Pancreas (tissue), 10 donors: ENCODE data around the gene ARL15. TPM values are rescaled to one million over a fixed set of nuclear protein-coding genes. Genes with fewer than 3 reads are reported as not detected.

Source experiments
- ATAC-seq, 4 donors: fragments of 200-7000 bp; cut with Tn5 transposase; one replicate each; pipeline versions ENCODE4 v1.8.0 to v1.9.1; 2020; ENCODE audit warnings: mild to moderate bottlenecking in 4 of 4, moderate library complexity in 4 of 4
- DNase-seq, 6 donors: peaks; one replicate each; pipeline ENCODE4 v3.0.0-alpha.2; 2020
- FAIRE-seq: peaks from 2 replicates; lab custom pipeline; 2012; peaks lifted over from hg19 to GRCh38; lab: Jason Lieb, UNC
- H3K27ac ChIP-seq, 4 donors: fragments of 200-600 bp; sonication (generic); 1 replicate in 3 of 4; 2 replicates in 1 of 4; pipeline versions ENCODE4 v1.5.0 to v1.8.0; 2020
- H3K27me3 ChIP-seq, 4 donors: fragments of 200-600 bp; one replicate each; pipeline ENCODE4 v1.8.0; 2021
- H3K36me3 ChIP-seq, 3 donors: fragments of 200-600 bp; sonication (generic) in 1 of 3; one replicate each; pipeline versions ENCODE4 v1.5.0 to v1.8.0; 2020 to 2021
- H3K4me1 ChIP-seq, 3 donors: fragments of 200-600 bp; one replicate each; pipeline ENCODE4 v1.8.0; 2021
- H3K4me3 ChIP-seq, 4 donors: fragments of 200-600 bp; sonication (generic) in 2 of 4; one replicate each; pipeline versions ENCODE4 v1.5.0 to v1.8.0; 2020 to 2021
- H3K9me3 ChIP-seq, 4 donors: fragments of 200-600 bp; one replicate each; pipeline ENCODE4 v1.8.0; 2021
- WGBS, 2 donors: extraction: QIAGEN DNeasy Blood & Tissue Kit; methylation state at CpG; one replicate each; pipeline ENCODE4 v1.1.7; 2013; 5-methylcytosine and 5-hydroxymethylcytosine counted together
- intact Hi-C, 3 donors: fragments of 100-400 bp; cut with DNase I; formaldehyde crosslinking; loops; one replicate each; pipeline versions ENCODE4 v1.11.1 to v1.14.2; 2022
- polyA plus RNA-seq, 2 donors: library from polyadenylated mRNA; stranded (reverse); fragments of 200-250 nt; gene quantifications; one replicate each; pipeline ENCODE4 v1.2.3, GENCODE V29; 2013
- total RNA-seq, 6 donors: library from RNA; stranded (reverse); fragmentation: NEBNext Ultra II Directional in 4 of 6; extraction: Animal tissue kit (Norgen Biotek cat#: 25700) in 4 of 6; gene quantifications; one replicate each; pipeline versions ENCODE4 v1.2.1 to v1.2.4, GENCODE V29; 2021 to 2023
- TF ChIP-seq, protein P1 (sequence below), 4 donors: fragments of 200-600 bp; sonication (generic) in 3 of 4; IDR thresholded peaks; one replicate each; pipeline versions ENCODE4 v1.5.0 to v1.8.0; 2021; ENCODE audit warnings: antibody characterized with exemption in 4 of 4
- donor health status: healthy with polysubstance abuse.
- donor health status: DM: no; HTN: no; CAD: no; lungs with moderate emphysema.
- donor health status: DM: no; HTN: no; CAD: no.
- donor health status: control.
- donor health status: control.
- donor health status: Bipolar disorder and iron deficiency.
- donor health status: DM: yes; HTN: yes; CAD: no.
- donor health status: DM: no; HTN: no; CAD: no.
- donor health status: DM: no; HTN: no; CAD: no.
- donor health status: DM: yes; HTN: yes; CAD: no.

Gene ARL15
- total and polyA plus RNA-seq, 8 donors = 3.9 to 14.0 (median 6.7) TPM

- Histone ChIP-seq H3K27ac (no peak overlapping the region), H3K36me3 (no peaks in the 10 kb centered on the region), H3K9me3 (no peaks in the 10 kb centered on the region), H3K4me1 (no peaks in the 10 kb centered on the region), H3K4me3 (no peak overlapping the region), H3K27me3 (no peaks in the 10 kb centered on the region)
- no peak for DNase-seq
- intact Hi-C loops = no loop called here
- TF ChIP-seq, protein P1, sequence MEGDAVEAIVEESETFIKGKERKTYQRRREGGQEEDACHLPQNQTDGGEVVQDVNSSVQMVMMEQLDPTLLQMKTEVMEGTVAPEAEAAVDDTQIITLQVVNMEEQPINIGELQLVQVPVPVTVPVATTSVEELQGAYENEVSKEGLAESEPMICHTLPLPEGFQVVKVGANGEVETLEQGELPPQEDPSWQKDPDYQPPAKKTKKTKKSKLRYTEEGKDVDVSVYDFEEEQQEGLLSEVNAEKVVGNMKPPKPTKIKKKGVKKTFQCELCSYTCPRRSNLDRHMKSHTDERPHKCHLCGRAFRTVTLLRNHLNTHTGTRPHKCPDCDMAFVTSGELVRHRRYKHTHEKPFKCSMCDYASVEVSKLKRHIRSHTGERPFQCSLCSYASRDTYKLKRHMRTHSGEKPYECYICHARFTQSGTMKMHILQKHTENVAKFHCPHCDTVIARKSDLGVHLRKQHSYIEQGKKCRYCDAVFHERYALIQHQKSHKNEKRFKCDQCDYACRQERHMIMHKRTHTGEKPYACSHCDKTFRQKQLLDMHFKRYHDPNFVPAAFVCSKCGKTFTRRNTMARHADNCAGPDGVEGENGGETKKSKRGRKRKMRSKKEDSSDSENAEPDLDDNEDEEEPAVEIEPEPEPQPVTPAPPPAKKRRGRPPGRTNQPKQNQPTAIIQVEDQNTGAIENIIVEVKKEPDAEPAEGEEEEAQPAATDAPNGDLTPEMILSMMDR (IDR thresholded peaks at IDR 0.05) = no peak
- WGBS, 2 donors = 88 to 89% methylated on average over 9 of the region's 9 CpGs
- ATAC-seq = no peak
- no peak for FAIRE-seq
These were observed 218.9 kb downstream of the ARL15 start for GRCh38 chr5:54091307-54092130.

- Histone ChIP-seq H3K27ac (no peak overlapping the region), H3K27me3 (no peaks in the 10 kb centered on the region), H3K9me3 (no peaks in the 10 kb centered on the region), H3K4me1 (no peaks in the 10 kb centered on the region), H3K4me3 (no peak overlapping the region), H3K36me3 (no peaks in the 10 kb centered on the region)
- ATAC-seq (no peak), DNase-seq (no peak), FAIRE-seq (no peak)
- intact Hi-C loops = no loop called here
- TF ChIP-seq, protein P1 (IDR thresholded peaks at IDR 0.05) = no peak
- WGBS, 2 donors = 93 to 96% methylated on average over 1 of the region's 1 CpG
These were observed 219.8 kb downstream of the ARL15 start for GRCh38 chr5:54090495-54091120.

GRCh38 chr5:54088081-54088480, 222.3 kb downstream of the ARL15 start:
- TF ChIP-seq, protein P1 (IDR thresholded peaks at IDR 0.05) = no peak
- H3K4me1 ChIP-seq = no peaks in the 10 kb centered on the region
- DNase-seq = no peak
- FAIRE-seq = no peak
- ATAC-seq = no peak
- no peaks in the 10 kb centered on the region for H3K36me3 ChIP-seq
- no peak overlapping the region for H3K27ac ChIP-seq
- H3K9me3 ChIP-seq = no peaks in the 10 kb centered on the region
- intact Hi-C loops = no loop called here
- WGBS, 2 donors = 79 to 81% methylated on average over 2 of the region's 2 CpGs
- H3K4me3 ChIP-seq = no peak overlapping the region
- H3K27me3 ChIP-seq = no peaks in the 10 kb centered on the region

- FAIRE-seq = no peak
- Histone ChIP-seq H3K9me3 (no peaks in the 10 kb centered on the region), H3K27me3 (no peaks in the 10 kb centered on the region), H3K4me1 (no peaks in the 10 kb centered on the region), H3K27ac (no peak overlapping the region), H3K36me3 (no peaks in the 10 kb centered on the region), H3K4me3 (no peak overlapping the region)
- intact Hi-C loops = no loop called here
- no peak for DNase-seq
- no peak for ATAC-seq
- TF ChIP-seq, protein P1 (IDR thresholded peaks at IDR 0.05) = no peak
- WGBS, 2 donors = 86 to 88% methylated on average over 2 of the region's 2 CpGs
These were observed 222.9 kb downstream of the ARL15 start for GRCh38 chr5:54087436-54087835.

GRCh38 chr5:54086191-54086590, 224.2 kb downstream of the ARL15 start:
- DNase-seq (no peak), ATAC-seq (no peak), FAIRE-seq (no peak)
- 96 to 100% methylated on average over 2 of the region's 2 CpGs for WGBS, 2 donors
- H3K4me3 ChIP-seq = no peak overlapping the region
- intact Hi-C loops = no loop called here
- no peaks in the 10 kb centered on the region for H3K27me3 ChIP-seq
- TF ChIP-seq, protein P1 (IDR thresholded peaks at IDR 0.05) = no peak
- no peaks in the 10 kb centered on the region for H3K4me1 ChIP-seq
- H3K27ac ChIP-seq = no peak overlapping the region
- H3K9me3 ChIP-seq = no peaks in the 10 kb centered on the region
- H3K36me3 ChIP-seq = no peaks in the 10 kb centered on the region
